WTC11 (cell line): ENCODE data around the gene SSNA1. TPM values are rescaled to one million over a fixed set of nuclear protein-coding genes. Genes with fewer than 3 reads are reported as not detected.
A peak's percentile ranks its signal among the peaks of the same experiment; 100 is the strongest.

Source experiments
- ATF1 ChIP-seq: sonication (generic); formaldehyde crosslinking; IDR thresholded peaks from 2 replicates; pipeline ENCODE4 v1.8.1; 2023; ENCODE audit warnings: mild to moderate bottlenecking, moderate library complexity, missing genetic modification reagents
- CREB1 ChIP-seq: sonication (generic); formaldehyde crosslinking; IDR thresholded peaks from 2 replicates; pipeline ENCODE4 v1.8.0; 2023; ENCODE audit warnings: mild to moderate bottlenecking, missing genetic modification reagents
- EMX1 ChIP-seq: fragments of 250-450 bp; sonication (Bioruptor Pico); IDR thresholded peaks from 2 replicates; pipeline ENCODE4 v1.8.0; 2021; ENCODE audit warnings: mild to moderate bottlenecking
- FOXJ3 ChIP-seq: sonication (generic); formaldehyde crosslinking; IDR thresholded peaks from 2 replicates; pipeline ENCODE4 v1.9.0; 2021; ENCODE audit warnings: missing genetic modification reagents, mild to moderate bottlenecking, borderline replicate concordance
- FOXK1 ChIP-seq: sonication (generic); formaldehyde crosslinking; IDR thresholded peaks from 2 replicates; pipeline ENCODE4 v1.8.0; 2022; ENCODE audit warnings: mild to moderate bottlenecking, moderate library complexity, missing genetic modification reagents
- GRHL2 ChIP-seq: fragments of 250-450 bp; sonication (Bioruptor Pico); IDR thresholded peaks from 2 replicates; pipeline ENCODE4 v1.8.0; 2022; ENCODE audit warnings: mild to moderate bottlenecking, moderate library complexity; ENCODE audit not compliant: insufficient replicate concordance, severe bottlenecking
- HMGA2 ChIP-seq: fragments of 250-450 bp; sonication (Bioruptor Pico); IDR thresholded peaks from 2 replicates; pipeline ENCODE4 v1.4.0; 2021; ENCODE audit warnings: mild to moderate bottlenecking, moderate library complexity
- JUN ChIP-seq: sonication (generic); formaldehyde crosslinking; IDR thresholded peaks from 2 replicates; pipeline ENCODE4 v1.8.0; 2023; ENCODE audit warnings: mild to moderate bottlenecking, missing genetic modification reagents
- MXD4 ChIP-seq: fragments of 250-450 bp; sonication (Bioruptor Pico); IDR thresholded peaks from 2 replicates; pipeline ENCODE4 v1.8.0; 2021; ENCODE audit warnings: mild to moderate bottlenecking, moderate library complexity, borderline replicate concordance
- NR3C1 ChIP-seq: sonication (generic); formaldehyde crosslinking; conservative IDR thresholded peaks from 2 replicates; pipeline ENCODE4 v1.8.1; 2023; ENCODE audit warnings: low read depth, mild to moderate bottlenecking, missing genetic modification reagents
- OVOL2 ChIP-seq: fragments of 250-450 bp; sonication (Bioruptor Pico); IDR thresholded peaks from 2 replicates; pipeline ENCODE4 v1.9.0; 2021; ENCODE audit warnings: mild to moderate bottlenecking, borderline replicate concordance
- PRRX2 ChIP-seq: fragments of 250-450 bp; sonication (Bioruptor Pico); IDR thresholded peaks from 2 replicates; pipeline ENCODE4 v1.8.0; 2021; ENCODE audit warnings: mild to moderate bottlenecking
- SMAD4 ChIP-seq: sonication (generic); formaldehyde crosslinking; IDR thresholded peaks from 2 replicates; pipeline ENCODE4 v1.8.0; 2022; ENCODE audit warnings: mild to moderate bottlenecking, missing genetic modification reagents
- SP1 ChIP-seq: sonication (generic); formaldehyde crosslinking; conservative IDR thresholded peaks from 2 replicates; pipeline ENCODE4 v1.8.1; 2022; ENCODE audit warnings: missing genetic modification reagents
- TCF7 ChIP-seq: sonication (generic); formaldehyde crosslinking; IDR thresholded peaks from 2 replicates; pipeline ENCODE4 v1.8.0; 2022; ENCODE audit warnings: mild to moderate bottlenecking, low read depth, missing genetic modification reagents, moderate library complexity
- TEAD1 ChIP-seq: sonication (generic); formaldehyde crosslinking; IDR thresholded peaks from 2 replicates; pipeline ENCODE4 v1.8.0; 2022; ENCODE audit warnings: mild to moderate bottlenecking, missing genetic modification reagents
- TP53 ChIP-seq: sonication (generic); formaldehyde crosslinking; IDR thresholded peaks from 2 replicates; pipeline ENCODE4 v1.8.1; 2023; ENCODE audit warnings: mild to moderate bottlenecking, missing genetic modification reagents
- ZBTB21 ChIP-seq: sonication (generic); formaldehyde crosslinking; IDR thresholded peaks from 2 replicates; pipeline ENCODE4 v1.8.1; 2023; ENCODE audit warnings: mild to moderate bottlenecking, missing genetic modification reagents, borderline replicate concordance
- ZNF138 ChIP-seq: sonication (generic); formaldehyde crosslinking; conservative IDR thresholded peaks from 2 replicates; pipeline ENCODE4 v1.8.1; 2022; ENCODE audit warnings: mild to moderate bottlenecking, moderate library complexity, missing genetic modification reagents
- ZNF671 ChIP-seq: fragments of 250-450 bp; sonication (Bioruptor Pico); IDR thresholded peaks from 2 replicates; pipeline ENCODE4 v1.8.0; 2021; ENCODE audit warnings: mild to moderate bottlenecking
- total RNA-seq: library from RNA; stranded (reverse); gene quantifications from 3 replicates; pipeline ENCODE4 v1.2.3, GENCODE V29; 2021
- TF ChIP-seq, protein P1 (sequence below): sonication (generic); formaldehyde crosslinking; IDR thresholded peaks from 2 replicates; pipeline ENCODE4 v1.8.1; 2023; ENCODE audit warnings: mild to moderate bottlenecking, missing genetic modification reagents, borderline replicate concordance
- TF ChIP-seq, protein P2 (sequence below): sonication (generic); formaldehyde crosslinking; IDR thresholded peaks from 2 replicates; pipeline ENCODE4 v1.8.0; 2022; ENCODE audit warnings: mild to moderate bottlenecking, missing genetic modification reagents
- TF ChIP-seq, protein P3 (sequence below): fragments of 250-450 bp; sonication (Bioruptor Pico); IDR thresholded peaks from 2 replicates; pipeline ENCODE4 v1.9.0; 2021; ENCODE audit warnings: moderate library complexity, mild to moderate bottlenecking, inconsistent platforms, borderline replicate concordance
- TF ChIP-seq, protein P4 (sequence below): sonication (generic); formaldehyde crosslinking; IDR thresholded peaks from 2 replicates; pipeline ENCODE4 v1.8.0; 2023; ENCODE audit warnings: mild to moderate bottlenecking, missing genetic modification reagents
- TF ChIP-seq, protein P5 (sequence below): sonication (generic); formaldehyde crosslinking; IDR thresholded peaks from 2 replicates; pipeline ENCODE4 v1.8.1; 2022; ENCODE audit warnings: mild to moderate bottlenecking, moderate library complexity, missing genetic modification reagents
- TF ChIP-seq, protein P6 (sequence below): sonication (generic); formaldehyde crosslinking; IDR thresholded peaks from 2 replicates; pipeline ENCODE4 v1.8.0; 2022; ENCODE audit warnings: mild to moderate bottlenecking, missing genetic modification reagents
- TF ChIP-seq, protein P7 (sequence below): sonication (generic); formaldehyde crosslinking; IDR thresholded peaks from 2 replicates; pipeline ENCODE4 v1.8.1; 2022; ENCODE audit warnings: low read depth, missing genetic modification reagents, borderline replicate concordance

Gene SSNA1
- total RNA-seq, 1 experiment from 2014 or later = 102 TPM

DNA sequence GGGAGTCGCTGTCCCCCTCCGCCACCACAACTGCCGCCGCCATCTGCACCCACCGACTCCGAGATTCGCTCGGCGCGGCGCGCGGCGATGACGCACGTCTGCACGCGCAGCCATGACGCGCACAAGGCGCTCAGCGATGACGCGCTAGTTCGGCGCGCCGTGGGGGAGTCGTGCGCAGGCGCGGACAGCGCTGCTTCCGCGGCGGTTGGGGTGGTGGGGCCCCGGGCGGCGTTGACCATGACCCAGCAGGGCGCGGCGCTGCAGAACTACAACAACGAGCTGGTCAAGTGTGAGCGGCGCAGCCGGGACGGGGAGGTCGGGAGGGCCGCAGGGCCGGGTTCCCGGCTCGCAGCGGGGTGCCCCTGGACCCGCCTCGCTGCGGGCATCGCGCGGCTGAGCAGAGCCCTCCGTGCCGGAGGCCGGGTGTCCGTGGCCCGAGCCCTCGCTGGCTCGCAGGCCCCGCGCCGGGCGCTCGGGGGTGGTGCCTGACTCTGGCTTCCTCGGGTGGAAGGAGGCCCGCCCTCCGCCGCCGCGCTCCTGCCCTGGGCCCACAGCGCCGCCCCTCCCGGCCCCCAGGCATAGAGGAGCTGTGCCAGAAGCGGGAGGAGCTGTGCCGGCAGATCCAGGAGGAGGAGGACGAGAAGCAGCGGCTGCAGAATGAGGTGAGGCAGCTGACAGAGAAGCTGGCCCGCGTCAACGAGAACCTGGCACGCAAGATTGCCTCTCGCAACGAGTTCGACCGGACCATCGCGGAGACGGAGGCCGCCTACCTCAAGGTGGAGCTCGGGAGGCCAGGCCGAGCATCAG is at the start of gene SSNA1, which contains the start of gene ANAPC2 (continued):
- TF ChIP-seq, protein P1, sequence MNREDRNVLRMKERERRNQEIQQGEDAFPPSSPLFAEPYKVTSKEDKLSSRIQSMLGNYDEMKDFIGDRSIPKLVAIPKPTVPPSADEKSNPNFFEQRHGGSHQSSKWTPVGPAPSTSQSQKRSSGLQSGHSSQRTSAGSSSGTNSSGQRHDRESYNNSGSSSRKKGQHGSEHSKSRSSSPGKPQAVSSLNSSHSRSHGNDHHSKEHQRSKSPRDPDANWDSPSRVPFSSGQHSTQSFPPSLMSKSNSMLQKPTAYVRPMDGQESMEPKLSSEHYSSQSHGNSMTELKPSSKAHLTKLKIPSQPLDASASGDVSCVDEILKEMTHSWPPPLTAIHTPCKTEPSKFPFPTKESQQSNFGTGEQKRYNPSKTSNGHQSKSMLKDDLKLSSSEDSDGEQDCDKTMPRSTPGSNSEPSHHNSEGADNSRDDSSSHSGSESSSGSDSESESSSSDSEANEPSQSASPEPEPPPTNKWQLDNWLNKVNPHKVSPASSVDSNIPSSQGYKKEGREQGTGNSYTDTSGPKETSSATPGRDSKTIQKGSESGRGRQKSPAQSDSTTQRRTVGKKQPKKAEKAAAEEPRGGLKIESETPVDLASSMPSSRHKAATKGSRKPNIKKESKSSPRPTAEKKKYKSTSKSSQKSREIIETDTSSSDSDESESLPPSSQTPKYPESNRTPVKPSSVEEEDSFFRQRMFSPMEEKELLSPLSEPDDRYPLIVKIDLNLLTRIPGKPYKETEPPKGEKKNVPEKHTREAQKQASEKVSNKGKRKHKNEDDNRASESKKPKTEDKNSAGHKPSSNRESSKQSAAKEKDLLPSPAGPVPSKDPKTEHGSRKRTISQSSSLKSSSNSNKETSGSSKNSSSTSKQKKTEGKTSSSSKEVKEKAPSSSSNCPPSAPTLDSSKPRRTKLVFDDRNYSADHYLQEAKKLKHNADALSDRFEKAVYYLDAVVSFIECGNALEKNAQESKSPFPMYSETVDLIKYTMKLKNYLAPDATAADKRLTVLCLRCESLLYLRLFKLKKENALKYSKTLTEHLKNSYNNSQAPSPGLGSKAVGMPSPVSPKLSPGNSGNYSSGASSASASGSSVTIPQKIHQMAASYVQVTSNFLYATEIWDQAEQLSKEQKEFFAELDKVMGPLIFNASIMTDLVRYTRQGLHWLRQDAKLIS (CRISPR knock-in tag) = no peak
- TF ChIP-seq TP53 (CRISPR knock-in tag) (peak; percentile 76; the same call in 1 of the 2 replicates), PRRX2 (CRISPR knock-in tag) (no peak), ATF1 (CRISPR knock-in tag) (peak; percentile 100; the same call in 1 of the 2 replicates), EMX1 (CRISPR knock-in tag) (no peak), ZNF138 (CRISPR knock-in tag) (peak; percentile 71; the same call in 1 of the 2 replicates), HMGA2 (CRISPR knock-in tag) (no peak), TEAD1 (CRISPR knock-in tag) (peak; percentile 55; the same call in 1 of the 2 replicates), CREB1 (CRISPR knock-in tag) (peak; percentile 100), NR3C1 (CRISPR knock-in tag) (no peak), JUN (CRISPR knock-in tag) (peak; percentile 60; the same call in 1 of the 2 replicates), SMAD4 (no peak), ZNF671 (CRISPR knock-in tag) (0 out of 2 replicates have a peak, but pooled peaks have one; percentile 16), TCF7 (CRISPR knock-in tag) (no peak), FOXJ3 (CRISPR knock-in tag) (no peak), ZBTB21 (CRISPR knock-in tag) (peak; percentile 95), SP1 (peak; percentile 99), MXD4 (CRISPR knock-in tag) (no peak), OVOL2 (no peak), FOXK1 (peak; percentile 99), GRHL2 (no peak)
- TF ChIP-seq, protein P2, sequence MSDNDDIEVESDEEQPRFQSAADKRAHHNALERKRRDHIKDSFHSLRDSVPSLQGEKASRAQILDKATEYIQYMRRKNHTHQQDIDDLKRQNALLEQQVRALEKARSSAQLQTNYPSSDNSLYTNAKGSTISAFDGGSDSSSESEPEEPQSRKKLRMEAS (CRISPR knock-in tag) = peak; percentile 87; the same call in 1 of the 2 replicates
- TF ChIP-seq, protein P3, sequence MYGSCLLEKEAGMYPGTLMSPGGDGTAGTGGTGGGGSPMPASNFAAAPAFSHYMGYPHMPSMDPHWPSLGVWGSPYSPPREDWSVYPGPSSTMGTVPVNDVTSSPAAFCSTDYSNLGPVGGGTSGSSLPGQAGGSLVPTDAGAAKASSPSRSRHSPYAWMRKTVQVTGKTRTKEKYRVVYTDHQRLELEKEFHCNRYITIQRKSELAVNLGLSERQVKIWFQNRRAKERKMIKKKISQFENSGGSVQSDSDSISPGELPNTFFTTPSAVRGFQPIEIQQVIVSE (CRISPR knock-in tag) = no peak
- TF ChIP-seq, protein P4, sequence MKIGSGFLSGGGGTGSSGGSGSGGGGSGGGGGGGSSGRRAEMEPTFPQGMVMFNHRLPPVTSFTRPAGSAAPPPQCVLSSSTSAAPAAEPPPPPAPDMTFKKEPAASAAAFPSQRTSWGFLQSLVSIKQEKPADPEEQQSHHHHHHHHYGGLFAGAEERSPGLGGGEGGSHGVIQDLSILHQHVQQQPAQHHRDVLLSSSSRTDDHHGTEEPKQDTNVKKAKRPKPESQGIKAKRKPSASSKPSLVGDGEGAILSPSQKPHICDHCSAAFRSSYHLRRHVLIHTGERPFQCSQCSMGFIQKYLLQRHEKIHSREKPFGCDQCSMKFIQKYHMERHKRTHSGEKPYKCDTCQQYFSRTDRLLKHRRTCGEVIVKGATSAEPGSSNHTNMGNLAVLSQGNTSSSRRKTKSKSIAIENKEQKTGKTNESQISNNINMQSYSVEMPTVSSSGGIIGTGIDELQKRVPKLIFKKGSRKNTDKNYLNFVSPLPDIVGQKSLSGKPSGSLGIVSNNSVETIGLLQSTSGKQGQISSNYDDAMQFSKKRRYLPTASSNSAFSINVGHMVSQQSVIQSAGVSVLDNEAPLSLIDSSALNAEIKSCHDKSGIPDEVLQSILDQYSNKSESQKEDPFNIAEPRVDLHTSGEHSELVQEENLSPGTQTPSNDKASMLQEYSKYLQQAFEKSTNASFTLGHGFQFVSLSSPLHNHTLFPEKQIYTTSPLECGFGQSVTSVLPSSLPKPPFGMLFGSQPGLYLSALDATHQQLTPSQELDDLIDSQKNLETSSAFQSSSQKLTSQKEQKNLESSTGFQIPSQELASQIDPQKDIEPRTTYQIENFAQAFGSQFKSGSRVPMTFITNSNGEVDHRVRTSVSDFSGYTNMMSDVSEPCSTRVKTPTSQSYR (CRISPR knock-in tag) = peak; percentile 70; the same call in 1 of the 2 replicates
- TF ChIP-seq, protein P5, sequence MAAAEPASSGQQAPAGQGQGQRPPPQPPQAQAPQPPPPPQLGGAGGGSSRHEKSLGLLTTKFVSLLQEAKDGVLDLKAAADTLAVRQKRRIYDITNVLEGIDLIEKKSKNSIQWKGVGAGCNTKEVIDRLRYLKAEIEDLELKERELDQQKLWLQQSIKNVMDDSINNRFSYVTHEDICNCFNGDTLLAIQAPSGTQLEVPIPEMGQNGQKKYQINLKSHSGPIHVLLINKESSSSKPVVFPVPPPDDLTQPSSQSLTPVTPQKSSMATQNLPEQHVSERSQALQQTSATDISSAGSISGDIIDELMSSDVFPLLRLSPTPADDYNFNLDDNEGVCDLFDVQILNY (CRISPR knock-in tag) = peak; percentile 87; the same call in 1 of the 2 replicates
- TF ChIP-seq, protein P6, sequence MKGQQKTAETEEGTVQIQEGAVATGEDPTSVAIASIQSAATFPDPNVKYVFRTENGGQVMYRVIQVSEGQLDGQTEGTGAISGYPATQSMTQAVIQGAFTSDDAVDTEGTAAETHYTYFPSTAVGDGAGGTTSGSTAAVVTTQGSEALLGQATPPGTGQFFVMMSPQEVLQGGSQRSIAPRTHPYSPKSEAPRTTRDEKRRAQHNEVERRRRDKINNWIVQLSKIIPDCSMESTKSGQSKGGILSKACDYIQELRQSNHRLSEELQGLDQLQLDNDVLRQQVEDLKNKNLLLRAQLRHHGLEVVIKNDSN (CRISPR knock-in tag) = peak; percentile 51; the same call in 1 of the 2 replicates
- TF ChIP-seq, protein P7, sequence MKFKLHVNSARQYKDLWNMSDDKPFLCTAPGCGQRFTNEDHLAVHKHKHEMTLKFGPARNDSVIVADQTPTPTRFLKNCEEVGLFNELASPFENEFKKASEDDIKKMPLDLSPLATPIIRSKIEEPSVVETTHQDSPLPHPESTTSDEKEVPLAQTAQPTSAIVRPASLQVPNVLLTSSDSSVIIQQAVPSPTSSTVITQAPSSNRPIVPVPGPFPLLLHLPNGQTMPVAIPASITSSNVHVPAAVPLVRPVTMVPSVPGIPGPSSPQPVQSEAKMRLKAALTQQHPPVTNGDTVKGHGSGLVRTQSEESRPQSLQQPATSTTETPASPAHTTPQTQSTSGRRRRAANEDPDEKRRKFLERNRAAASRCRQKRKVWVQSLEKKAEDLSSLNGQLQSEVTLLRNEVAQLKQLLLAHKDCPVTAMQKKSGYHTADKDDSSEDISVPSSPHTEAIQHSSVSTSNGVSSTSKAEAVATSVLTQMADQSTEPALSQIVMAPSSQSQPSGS (CRISPR knock-in tag) = no peak
